Activated CD4-positive, alpha-beta memory T cell treated with anti-CD3 and anti-CD28 coated beads for 36 hours (primary cell): ENCODE data around the gene INPP1. TPM values are rescaled to one million over a fixed set of nuclear protein-coding genes. Genes with fewer than 3 reads are reported as not detected.

Experiments used
- CTCF ChIA-PET: fragments of 350-600 bp; sonication (Branson Sonifier 250); formaldehyde crosslinking; loops from one replicate; lab custom pipeline; 2021; ENCODE audit warnings: antibody characterized with exemption, inconsistent platforms; lab: Charles Lee
- POLR2A ChIA-PET: fragments of 350-600 bp; sonication (Branson Sonifier 250); formaldehyde crosslinking; loops from one replicate; lab custom pipeline; 2021; ENCODE audit warnings: antibody characterized with exemption; lab: Charles Lee
- DNase-seq: peaks from one replicate; pipeline ENCODE4 v3.0.0-alpha.2; 2020
- H3K27ac Mint-ChIP-seq: one replicate; pipeline ENCODE4 v1.8.0; 2021; ENCODE audit warnings: mixed read lengths
- H3K27me3 Mint-ChIP-seq: one replicate; pipeline ENCODE4 v1.8.0; 2021; ENCODE audit warnings: mixed read lengths
- H3K36me3 Mint-ChIP-seq: one replicate; pipeline ENCODE4 v1.8.0; 2021; ENCODE audit warnings: mixed read lengths
- H3K4me1 Mint-ChIP-seq: one replicate; pipeline ENCODE4 v1.8.0; 2021; ENCODE audit warnings: low read depth, mixed read lengths
- H3K4me3 Mint-ChIP-seq: one replicate; pipeline ENCODE4 v1.8.0; 2021; ENCODE audit warnings: mild to moderate bottlenecking, mixed read lengths
- H3K9me3 Mint-ChIP-seq: one replicate; pipeline ENCODE4 v1.8.0; 2021; ENCODE audit warnings: mixed read lengths
- intact Hi-C: fragments of 100-400 bp; cut with micrococcal nuclease; formaldehyde crosslinking; loops from one replicate; pipeline ENCODE4 v1.15.1; 2023
- total RNA-seq, 2 experiments: library from RNA; stranded (reverse); gene quantifications; one replicate each; pipeline ENCODE4 v1.2.3, GENCODE V29; 2021

INPP1 gene
- total RNA-seq, 2 experiments from 2014 or later, result 15.8 to 16.3 TPM

DNA sequence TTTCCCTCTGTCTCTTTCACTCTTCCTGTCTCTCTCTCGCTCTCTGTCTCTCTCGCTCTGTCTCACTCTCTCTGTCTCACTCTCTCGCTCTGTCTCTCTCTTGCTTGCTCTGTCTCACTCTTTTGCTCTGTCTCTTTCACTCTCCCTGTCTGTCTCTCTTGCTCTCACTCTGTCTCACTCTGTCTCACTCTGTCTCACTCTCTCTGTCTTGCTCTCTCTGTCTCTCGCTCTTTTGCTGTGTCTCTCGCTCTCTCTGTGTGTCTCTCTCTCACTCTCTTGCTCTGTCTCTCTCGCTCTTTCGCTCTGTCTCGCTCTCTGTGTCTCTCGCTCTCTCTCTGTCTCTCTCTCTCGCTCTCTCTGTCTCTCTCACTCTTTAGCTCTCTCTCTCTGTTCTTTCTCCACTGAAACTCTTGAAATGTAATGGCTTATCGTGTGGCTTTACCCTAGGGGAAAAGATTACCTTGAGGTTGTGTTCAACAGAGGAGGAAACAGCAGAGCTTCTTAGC, 22.9 kb downstream of the INPP1 start:
- Mint-ChIP-seq H3K27ac (no peak overlapping the region), H3K4me3 (no peak overlapping the region), H3K36me3 (peaks cover 3% of the 10 kb centered on the region), H3K27me3 (no peaks in the 10 kb centered on the region), H3K4me1 (peaks cover 5% of the 10 kb centered on the region), H3K9me3 (no peaks in the 10 kb centered on the region)
- POLR2A ChIA-PET, result no interaction called here
- CTCF ChIA-PET, result no interaction called here
- no peak for DNase-seq
- intact Hi-C loops, result loop anchor here (10.0 kb wide), 1 partner anchor 182 kb away; a partner anchor contains a TSS

GRCh38 chr2:190367091-190367490, 23.7 kb downstream of the INPP1 start:
- CTCF ChIA-PET, result no interaction called here
- Mint-ChIP-seq H3K36me3 (peaks cover 3% of the 10 kb centered on the region), H3K27ac (no peak overlapping the region), H3K4me1 (peaks cover 2% of the 10 kb centered on the region), H3K27me3 (no peaks in the 10 kb centered on the region), H3K9me3 (no peaks in the 10 kb centered on the region), H3K4me3 (no peak overlapping the region)
- DNase-seq, result no peak
- intact Hi-C loops, result loop anchor here (10.0 kb wide), 1 partner anchor 182 kb away; a partner anchor contains a TSS
- POLR2A ChIA-PET, result interaction anchor here (0.6 kb wide), 1 partner anchor 285 kb away, joined by 3 read pairs; no protein-coding TSS in a partner anchor

GRCh38 chr2:190369635-190370034, 26.2 kb downstream of the INPP1 start:
- H3K4me3 Mint-ChIP-seq, result no peak overlapping the region
- H3K36me3 Mint-ChIP-seq, result peaks cover 3% of the 10 kb centered on the region
- no peak overlapping the region for H3K27ac Mint-ChIP-seq
- CTCF ChIA-PET, result interaction anchor here (1.0 to 2.3 kb wide), 7 partner anchors 10 to 281 kb away, joined by 3 to 11 read pairs (median 4); no protein-coding TSS in a partner anchor
- H3K4me1 Mint-ChIP-seq, result no peaks in the 10 kb centered on the region
- POLR2A ChIA-PET, result no interaction called here
- intact Hi-C loops, result loop anchor here (10.0 kb wide), 1 partner anchor 185 kb away; a partner anchor contains a TSS
- H3K27me3 Mint-ChIP-seq, result no peaks in the 10 kb centered on the region
- no peak for DNase-seq
- H3K9me3 Mint-ChIP-seq, result no peaks in the 10 kb centered on the region

- intact Hi-C loops, result no loop called here
- H3K27ac Mint-ChIP-seq, result no peak overlapping the region
- no peak overlapping the region for H3K4me3 Mint-ChIP-seq
- H3K27me3 Mint-ChIP-seq, result no peaks in the 10 kb centered on the region
- no peaks in the 10 kb centered on the region for H3K36me3 Mint-ChIP-seq
- no peak for DNase-seq
- ChIA-PET POLR2A (no interaction called here), CTCF (interaction anchor here (0.7 kb wide), 1 partner anchor 287 kb away, joined by 3 read pairs; no protein-coding TSS in a partner anchor)
- H3K4me1 Mint-ChIP-seq, result no peaks in the 10 kb centered on the region
- no peaks in the 10 kb centered on the region for H3K9me3 Mint-ChIP-seq
These were observed 32.7 kb downstream of the INPP1 start for GRCh38 chr2:190376083-190376482.

DNA sequence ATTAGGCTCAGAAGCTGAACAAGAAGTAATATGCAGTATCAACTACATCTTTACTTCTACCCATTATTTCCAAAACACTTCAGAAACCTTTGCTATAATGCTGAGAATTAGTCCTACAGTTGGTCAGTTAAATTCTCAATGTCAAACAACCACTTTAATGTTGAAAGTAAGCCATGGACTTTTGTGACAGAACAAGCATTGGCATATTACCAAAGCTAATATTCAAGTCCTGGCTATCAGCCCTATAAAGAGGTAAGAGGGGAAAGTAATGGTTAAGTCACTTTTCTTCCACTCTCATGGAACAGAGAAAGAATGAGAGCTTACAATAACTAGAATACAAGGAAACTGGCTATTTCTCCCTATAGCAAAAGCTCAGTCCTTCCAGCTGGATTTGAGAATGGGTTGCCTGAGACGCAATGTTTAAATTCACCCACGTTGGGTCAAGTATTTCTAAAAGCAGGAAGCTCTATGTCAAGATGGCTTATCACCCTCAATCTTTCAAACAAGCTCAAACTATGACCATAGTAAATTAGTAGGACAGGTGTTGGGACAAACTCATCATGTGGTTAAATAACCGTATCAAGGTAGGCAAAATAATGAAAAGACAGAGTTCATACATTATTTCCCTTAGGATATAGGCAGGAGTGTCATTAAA, 33.3 kb downstream of the INPP1 start:
- Mint-ChIP-seq H3K9me3 (no peaks in the 10 kb centered on the region), H3K27me3 (no peaks in the 10 kb centered on the region), H3K4me3 (no peak overlapping the region), H3K27ac (no peak overlapping the region), H3K4me1 (no peaks in the 10 kb centered on the region), H3K36me3 (no peaks in the 10 kb centered on the region)
- ChIA-PET POLR2A (no interaction called here), CTCF (interaction anchor here (0.7 to 1.2 kb wide), 3 partner anchors 11 to 288 kb away, joined by 3 read pairs; no protein-coding TSS in a partner anchor)
- intact Hi-C loops, result no loop called here
- no peak for DNase-seq

DNA sequence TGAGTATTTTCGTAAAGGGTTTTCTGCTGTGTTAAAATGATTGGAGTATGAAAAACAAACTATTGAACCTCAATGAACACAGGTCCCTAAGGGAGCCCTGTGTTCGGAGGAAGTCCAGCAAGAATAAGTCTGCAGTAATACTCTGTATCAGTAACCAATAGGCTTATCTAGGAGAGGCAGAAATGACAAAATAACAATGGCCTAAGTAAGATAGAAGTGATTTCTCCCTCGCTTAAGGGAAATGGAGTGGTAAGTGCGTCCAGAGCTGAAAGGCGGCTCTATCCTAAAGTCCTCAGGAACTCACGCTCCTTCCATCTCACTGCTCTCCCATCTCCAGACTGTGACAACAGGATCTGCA, 35.5 kb downstream of the INPP1 start:
- Mint-ChIP-seq H3K4me3 (no peak overlapping the region), H3K4me1 (peaks cover 4% of the 10 kb centered on the region), H3K27ac (no peak overlapping the region), H3K9me3 (no peaks in the 10 kb centered on the region), H3K36me3 (no peaks in the 10 kb centered on the region), H3K27me3 (no peaks in the 10 kb centered on the region)
- POLR2A ChIA-PET, result no interaction called here
- CTCF ChIA-PET, result no interaction called here
- no peak for DNase-seq
- intact Hi-C loops, result no loop called here

DNA sequence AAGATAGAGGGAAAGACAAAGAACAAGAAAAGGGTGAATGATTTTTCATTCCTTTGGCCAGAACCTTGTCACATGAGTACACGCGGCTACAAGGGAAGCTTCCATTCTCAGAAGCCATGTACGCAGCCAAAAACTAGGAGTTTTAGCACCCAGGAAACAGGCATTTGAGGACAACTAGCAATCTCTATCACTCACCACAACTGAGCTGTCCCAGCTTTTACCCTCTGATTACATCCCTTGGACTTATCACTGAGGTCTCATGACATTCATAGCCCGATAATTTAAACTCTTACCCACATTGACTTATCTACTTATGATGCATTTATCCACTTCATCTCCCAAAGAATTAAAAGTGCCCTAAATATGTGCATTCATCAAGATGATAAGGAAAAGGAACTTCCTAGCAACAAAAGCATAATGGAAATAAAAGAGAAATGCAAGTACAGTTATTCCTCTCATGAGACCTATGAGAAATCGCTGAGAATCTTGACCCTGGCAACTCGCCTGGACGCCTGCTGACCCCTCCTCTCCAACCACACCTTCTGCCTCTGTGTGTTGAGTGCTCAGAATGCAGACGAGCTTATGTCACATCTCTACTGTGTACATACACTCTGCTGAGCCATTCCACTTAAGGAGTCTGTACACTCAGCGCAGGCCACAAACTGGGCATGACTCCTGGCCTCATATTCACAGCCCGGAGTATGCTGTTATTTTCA, 36.0 kb downstream of the INPP1 start:
- peaks cover 4% of the 10 kb centered on the region for H3K4me1 Mint-ChIP-seq
- POLR2A ChIA-PET, result no interaction called here
- no peaks in the 10 kb centered on the region for H3K27me3 Mint-ChIP-seq
- H3K36me3 Mint-ChIP-seq, result no peaks in the 10 kb centered on the region
- no peaks in the 10 kb centered on the region for H3K9me3 Mint-ChIP-seq
- no peak overlapping the region for H3K27ac Mint-ChIP-seq
- DNase-seq, result no peak
- intact Hi-C loops, result no loop called here
- H3K4me3 Mint-ChIP-seq, result no peak overlapping the region
- CTCF ChIA-PET, result no interaction called here

DNA sequence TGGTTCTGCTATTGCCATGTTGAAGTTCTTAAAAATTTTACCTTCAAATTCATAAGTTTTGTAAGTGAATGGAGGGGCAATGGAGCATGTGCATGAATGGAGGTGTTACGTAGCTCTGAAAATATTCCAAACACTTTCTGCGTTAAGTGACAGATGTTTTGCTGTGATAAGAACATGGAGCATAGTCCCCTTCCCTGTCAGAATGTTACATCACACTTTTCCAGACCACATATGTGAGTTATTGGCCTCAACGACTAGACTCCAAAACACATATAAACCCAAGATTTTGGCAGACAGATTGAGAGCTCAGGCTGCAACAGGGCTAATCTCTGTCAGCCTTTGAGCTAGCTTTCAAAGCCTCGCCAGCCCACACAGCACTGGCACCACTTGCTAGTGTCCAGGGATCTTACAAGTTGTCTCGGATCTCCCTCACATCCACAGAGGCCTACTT, 37.6 kb downstream of the INPP1 start:
- H3K36me3 Mint-ChIP-seq, result no peaks in the 10 kb centered on the region

DNA sequence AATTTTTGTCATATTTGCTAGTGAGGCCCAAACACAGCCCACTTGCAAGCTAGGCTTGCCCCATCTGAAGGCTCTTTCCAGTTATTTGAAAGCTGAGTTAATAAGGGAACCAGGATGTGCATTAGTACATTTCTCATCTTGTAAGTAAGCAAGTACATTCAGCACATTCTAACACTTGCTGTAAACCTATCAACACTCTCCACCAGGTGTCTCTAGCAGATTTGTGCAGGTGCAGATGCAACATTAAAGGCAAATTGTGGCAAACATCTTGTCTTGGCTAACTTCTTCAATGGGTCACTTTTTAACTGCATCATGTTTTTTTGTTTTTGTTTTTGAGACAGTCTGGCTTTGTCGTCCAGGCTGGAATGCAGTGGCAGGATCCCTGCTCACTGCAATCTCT, 39.5 kb downstream of the INPP1 start:
- CTCF ChIA-PET, result interaction anchor here (0.6 to 1.7 kb wide), 11 partner anchors 9 to 565 kb away, joined by 3 to 5 read pairs (median 3); no protein-coding TSS in a partner anchor
- POLR2A ChIA-PET, result interaction anchor here (0.7 kb wide), 1 partner anchor 251 kb away, joined by 3 read pairs; no protein-coding TSS in a partner anchor

More for the DNA sequence above, 37.6 kb downstream of the INPP1 start:
- no peaks in the 10 kb centered on the region for H3K27me3 Mint-ChIP-seq
- intact Hi-C loops, result loop anchor here (5.0 kb wide), 1 partner anchor 566 kb away; no protein-coding TSS in a partner anchor
- H3K27ac Mint-ChIP-seq, result no peak overlapping the region
- ChIA-PET POLR2A (no interaction called here), CTCF (interaction anchor here (0.9 to 1.7 kb wide), 3 partner anchors 11 to 423 kb away, joined by 3 to 5 read pairs (median 5); no protein-coding TSS in a partner anchor)
- H3K4me1 Mint-ChIP-seq, result peaks cover 4% of the 10 kb centered on the region
- no peak for DNase-seq
- no peaks in the 10 kb centered on the region for H3K9me3 Mint-ChIP-seq
- H3K4me3 Mint-ChIP-seq, result no peak overlapping the region

DNA sequence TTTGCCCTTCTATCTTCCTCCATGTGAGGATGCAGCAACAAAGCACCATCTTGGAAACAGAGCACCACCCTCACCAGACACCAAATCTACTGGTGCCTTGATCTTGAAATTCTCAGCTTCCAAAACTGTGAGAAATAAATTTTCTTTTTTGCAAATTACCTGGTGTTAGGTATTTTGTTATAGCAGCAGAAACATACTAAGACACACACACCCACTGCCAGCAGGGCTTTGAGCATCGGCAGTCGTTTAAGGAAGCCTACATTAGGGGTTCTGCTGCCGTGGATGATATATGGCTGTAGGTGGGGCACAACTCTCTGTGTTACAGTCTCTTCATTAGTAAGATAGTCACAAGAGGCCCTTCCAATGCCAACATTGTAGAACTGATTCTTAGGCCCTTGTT, 44.0 kb downstream of the INPP1 start:
- Mint-ChIP-seq H3K27ac (no peak overlapping the region), H3K4me3 (no peak overlapping the region), H3K27me3 (peaks cover 1% of the 10 kb centered on the region), H3K9me3 (no peaks in the 10 kb centered on the region), H3K36me3 (no peaks in the 10 kb centered on the region), H3K4me1 (peaks cover 4% of the 10 kb centered on the region)
- intact Hi-C loops, result no loop called here
- DNase-seq, result no peak
- ChIA-PET CTCF (interaction anchor here (0.9 kb wide), 1 partner anchor 10 kb away, joined by 3 read pairs; no protein-coding TSS in a partner anchor), POLR2A (no interaction called here)

More for the DNA sequence above, 39.5 kb downstream of the INPP1 start:
- no peak for DNase-seq
- Mint-ChIP-seq H3K9me3 (no peaks in the 10 kb centered on the region), H3K27me3 (no peaks in the 10 kb centered on the region), H3K27ac (no peak overlapping the region), H3K4me1 (peaks cover 4% of the 10 kb centered on the region), H3K4me3 (no peak overlapping the region), H3K36me3 (no peaks in the 10 kb centered on the region)
- intact Hi-C loops, result loop anchor here (1.0 to 5.0 kb wide), 5 partner anchors 22 to 564 kb away; no protein-coding TSS in a partner anchor

- POLR2A ChIA-PET, result no interaction called here
- Mint-ChIP-seq H3K27ac (no peak overlapping the region), H3K36me3 (no peaks in the 10 kb centered on the region), H3K4me3 (no peak overlapping the region), H3K4me1 (no peaks in the 10 kb centered on the region), H3K9me3 (no peaks in the 10 kb centered on the region), H3K27me3 (no peaks in the 10 kb centered on the region)
- intact Hi-C loops, result no loop called here
- no peak for DNase-seq
- CTCF ChIA-PET, result no interaction called here
These were observed 52.9 kb downstream of the INPP1 start for GRCh38 chr2:190396271-190396670.
